KBM-7 (cell line): ENCODE results near the gene COMT.
A peak's percentile ranks its signal among the peaks of the same experiment; 100 is the strongest.
"Not testable (repeated sequence)": the region's sequence is repeated elsewhere in the genome, so short reads cannot be mapped to it uniquely, and the experiment has no call there.

Experiments
- DNase-seq: peaks from one replicate; pipeline ENCODE4 v3.0.0-alpha.2; 2015
- in situ Hi-C: fragments of 300-500 bp; cut with MboI; formaldehyde crosslinking; loops from 2 replicates; pipeline ENCODE4 v1.14.3; 2020; ENCODE audit warnings: low sequenced_read_pairs, low pct_unique_long_range_greater_than_20kb, mixed read lengths

Gene COMT

GRCh38 chr22:19905347-19906276 lies 36.0 kb upstream of the COMT start:
- in situ Hi-C loops, result loop anchor here (25.0 kb wide), 1 partner anchor 107 kb away; the partner anchor contains the start of genes ARVCF and TANGO2
- DNase-seq, result no peak

GRCh38 chr22:19906864-19907263 lies 34.7 kb upstream of the COMT start:
- DNase-seq, result not testable (repeated sequence)
- in situ Hi-C loops, result loop anchor here (25.0 kb wide), 1 partner anchor 105 kb away; the partner anchor contains the start of genes ARVCF and TANGO2

- in situ Hi-C loops, result loop anchor here (25.0 kb wide), 1 partner anchor 104 kb away; the partner anchor contains the start of genes ARVCF and TANGO2
- not testable (repeated sequence) for DNase-seq
These were observed 33.7 kb upstream of the COMT start for GRCh38 chr22:19907902-19908301.

GRCh38 chr22:19909350-19910179 lies 32.0 kb upstream of the COMT start:
- in situ Hi-C loops, result loop anchor here (10.0 to 25.0 kb wide), 2 partner anchors 103 to 155 kb away; partner anchors contain the start of genes ARVCF and TANGO2
- peak; percentile 90 for DNase-seq

GRCh38 chr22:19910180-19910744 lies 31.3 kb upstream of the COMT start:
- in situ Hi-C loops, result loop anchor here (10.0 to 25.0 kb wide), 2 partner anchors 102 to 155 kb away; partner anchors contain the start of genes ARVCF and TANGO2
- DNase-seq, result no peak

GRCh38 chr22:19911540-19912270 lies 29.9 kb upstream of the COMT start:
- in situ Hi-C loops, result loop anchor here (10.0 to 25.0 kb wide), 2 partner anchors 101 to 157 kb away; partner anchors contain the start of genes ARVCF and TANGO2
- no peak for DNase-seq

- in situ Hi-C loops, result loop anchor here (10.0 to 25.0 kb wide), 2 partner anchors 100 to 158 kb away; partner anchors contain the start of genes ARVCF and TANGO2
- no peak for DNase-seq
These were observed 29.1 kb upstream of the COMT start for GRCh38 chr22:19912271-19912999.

GRCh38 chr22:19913337-19913936 lies 28.1 kb upstream of the COMT start:
- no peak for DNase-seq
- in situ Hi-C loops, result loop anchor here (10.0 to 25.0 kb wide), 2 partner anchors 99 to 159 kb away; partner anchors contain the start of genes ARVCF and TANGO2

GRCh38 chr22:19914201-19914943 lies 27.2 kb upstream of the COMT start:
- in situ Hi-C loops, result loop anchor here (10.0 to 25.0 kb wide), 2 partner anchors 98 to 160 kb away; partner anchors contain the start of genes ARVCF and TANGO2
- DNase-seq, result no peak

GRCh38 chr22:19915287-19915954 lies 26.2 kb upstream of the COMT start:
- DNase-seq, result no peak
- in situ Hi-C loops, result loop anchor here (10.0 to 25.0 kb wide), 2 partner anchors 97 to 161 kb away; partner anchors contain the start of genes ARVCF and TANGO2

GRCh38 chr22:19916006-19916405 lies 25.6 kb upstream of the COMT start:
- in situ Hi-C loops, result loop anchor here (10.0 to 25.0 kb wide), 2 partner anchors 96 to 161 kb away; partner anchors contain the start of genes ARVCF and TANGO2
- DNase-seq, result no peak

- in situ Hi-C loops, result loop anchor here (10.0 to 25.0 kb wide), 2 partner anchors 95 to 162 kb away; partner anchors contain the start of genes ARVCF and TANGO2
- DNase-seq, result no peak
These were observed 24.6 kb upstream of the COMT start for GRCh38 chr22:19916941-19917340.

GRCh38 chr22:19917389-19918138 lies 24.0 kb upstream of the COMT start:
- DNase-seq, result no peak
- in situ Hi-C loops, result loop anchor here (10.0 to 25.0 kb wide), 2 partner anchors 95 to 163 kb away; partner anchors contain the start of genes ARVCF and TANGO2

- in situ Hi-C loops, result loop anchor here (10.0 to 25.0 kb wide), 2 partner anchors 94 to 164 kb away; partner anchors contain the start of genes ARVCF and TANGO2
- DNase-seq, result no peak
These were observed 23.1 kb upstream of the COMT start for GRCh38 chr22:19918332-19919106.
